HG03575 (cell line): Measurements from ENCODE around the gene HEPHL1.
"Not testable (repeated sequence)": the region's sequence is repeated elsewhere in the genome, so short reads cannot be mapped to it uniquely, and the experiment has no call there.

Experiments
- ATAC-seq: cut with Tn5 transposase; IDR thresholded peaks from one replicate; pipeline ENCODE4 v1.9.1; 2021; ENCODE audit not compliant: unreplicated experiment, insufficient number of reproducible peaks, low FRiP score; ENCODE audit errors: extremely low read depth

Gene HEPHL1, protein sequence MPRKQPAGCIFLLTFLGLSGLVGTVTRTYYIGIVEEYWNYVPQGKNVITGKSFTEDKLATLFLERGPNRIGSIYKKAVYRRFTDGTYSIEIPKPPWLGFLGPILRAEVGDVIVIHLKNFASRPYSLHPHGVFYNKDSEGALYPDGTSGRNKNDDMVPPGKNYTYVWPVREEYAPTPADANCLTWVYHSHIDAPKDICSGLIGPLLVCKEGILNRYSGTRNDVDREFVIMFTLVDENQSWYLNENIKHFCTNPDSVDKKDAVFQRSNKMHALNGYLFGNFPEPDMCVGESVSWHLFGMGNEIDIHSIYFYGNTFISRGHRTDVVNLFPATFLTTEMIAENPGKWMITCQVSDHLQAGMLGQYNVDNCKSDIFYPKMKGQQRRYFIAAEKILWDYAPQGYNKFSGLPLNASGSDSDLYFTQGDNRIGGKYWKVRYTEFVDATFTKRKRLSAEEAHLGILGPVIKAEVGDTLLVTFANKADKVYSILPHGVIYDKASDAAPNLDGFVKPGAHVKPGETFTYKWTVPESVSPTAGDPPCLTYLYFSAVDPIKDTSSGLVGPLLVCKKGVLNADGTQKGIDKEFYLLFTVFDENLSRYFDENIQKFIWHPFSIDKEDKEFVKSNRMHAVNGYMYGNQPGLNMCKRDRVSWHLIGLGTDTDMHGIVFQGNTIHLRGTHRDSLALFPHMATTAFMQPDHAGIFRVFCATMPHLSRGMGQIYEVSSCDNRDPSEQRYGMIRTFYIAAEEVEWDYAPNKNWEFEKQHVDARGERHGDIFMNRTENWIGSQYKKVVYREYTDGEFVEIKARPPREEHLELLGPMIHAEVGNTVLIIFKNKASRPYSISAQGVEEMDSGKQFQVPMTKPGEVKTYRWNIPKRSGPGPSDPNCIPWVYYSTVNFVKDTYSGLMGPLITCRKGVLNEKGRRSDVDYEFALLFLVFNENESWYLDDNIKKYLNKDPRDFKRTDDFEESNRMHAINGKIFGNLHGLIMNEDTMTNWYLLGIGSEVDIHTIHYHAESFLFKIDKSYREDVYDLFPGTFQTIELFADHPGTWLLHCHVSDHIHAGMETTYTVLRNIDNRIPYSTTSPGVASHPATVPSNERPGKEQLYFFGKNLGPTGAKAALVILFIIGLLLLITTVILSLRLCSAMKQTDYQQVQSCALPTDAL

DNA sequence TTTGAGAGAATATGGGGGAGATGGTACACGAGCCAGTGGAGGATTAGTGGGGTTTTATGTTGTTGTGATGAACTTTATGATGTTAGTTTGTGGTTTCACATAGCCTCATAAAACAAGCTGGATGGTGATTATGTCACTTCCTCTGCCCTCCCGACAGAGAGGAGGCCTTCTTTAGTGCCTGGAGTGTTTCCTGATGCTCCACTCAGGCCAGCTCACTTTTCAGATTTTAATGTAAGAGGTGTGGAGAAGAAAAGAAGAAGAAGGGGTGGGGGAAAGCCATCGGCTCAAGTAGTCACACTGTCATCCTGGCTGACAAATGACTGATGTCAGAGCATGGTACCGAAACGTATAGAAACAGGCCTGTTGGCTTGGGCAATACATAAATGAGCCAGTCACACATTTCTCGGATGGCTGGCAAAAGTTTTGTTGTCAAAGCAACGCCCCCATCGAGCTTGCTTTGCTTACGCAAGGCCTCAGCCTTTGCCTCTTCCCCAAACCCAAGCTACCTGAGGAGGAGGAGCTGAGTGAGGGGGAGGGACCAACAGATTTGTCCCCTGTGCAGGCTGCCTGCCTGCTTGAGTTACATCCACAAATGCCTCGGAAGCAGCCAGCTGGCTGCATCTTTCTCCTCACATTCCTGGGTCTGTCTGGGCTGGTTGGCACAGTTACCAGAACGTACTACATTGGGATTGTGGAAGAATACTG lies at the start of gene HEPHL1:
Gene HEPHL1 (plus strand): TSS at position 578 of the 705 bp plus-strand sequence. CDS start 15 bp downstream, at position 593.
- ATAC-seq, result no peak

DNA sequence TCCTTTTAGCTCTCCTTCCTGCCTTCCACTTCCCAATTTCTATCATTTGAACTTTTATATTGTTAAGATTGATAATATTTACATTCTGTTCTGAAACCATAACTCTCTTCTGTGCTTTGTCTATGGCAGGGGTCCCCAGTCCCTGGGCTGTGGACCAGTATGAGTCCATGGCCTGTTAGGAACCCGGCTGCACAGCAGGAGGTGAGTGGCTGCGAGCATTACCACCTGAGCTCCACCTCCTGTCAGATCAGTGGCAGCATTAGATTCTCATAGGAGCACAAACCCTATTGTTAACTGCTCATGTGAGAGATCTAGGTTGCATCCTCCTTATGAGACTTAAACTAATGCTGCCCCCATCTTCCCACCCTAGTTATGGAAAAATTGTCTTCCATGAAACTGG lies 48.4 kb upstream of the HEPHL1 start:
- ATAC-seq, result no peak

DNA sequence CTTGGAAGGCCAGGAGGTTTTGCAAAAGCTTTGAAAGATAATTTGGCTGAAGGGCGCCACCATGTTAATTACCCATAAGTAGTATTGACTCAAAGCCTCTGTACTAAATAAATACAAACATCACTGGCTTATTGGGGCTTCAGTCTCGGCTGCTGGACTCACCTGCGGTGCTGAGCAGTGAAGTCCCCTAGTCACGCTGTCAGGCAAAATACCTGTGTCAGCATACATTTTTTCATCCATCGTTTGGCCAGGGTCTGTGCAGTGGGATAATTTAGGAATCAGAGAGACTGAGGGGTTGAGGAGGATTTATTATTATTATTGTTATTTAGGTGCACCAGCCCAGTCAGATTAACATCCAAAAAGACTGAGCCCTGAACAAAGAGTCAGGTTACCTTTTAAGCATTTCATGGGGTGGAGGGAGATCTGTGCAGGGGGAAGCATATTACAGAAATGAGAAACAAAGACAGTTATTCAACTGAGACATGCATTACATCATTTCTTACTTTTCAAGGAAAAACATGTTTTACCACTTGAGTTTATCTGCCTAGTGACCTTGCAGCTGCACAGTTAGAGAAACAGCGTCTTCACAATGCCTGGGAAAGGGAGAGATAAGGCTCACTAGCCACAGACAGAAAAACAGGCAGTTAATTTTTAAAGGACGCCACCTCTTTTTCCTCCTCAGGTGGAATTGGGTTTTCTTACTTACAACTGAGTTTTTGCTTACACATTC lies 47.7 kb upstream of the HEPHL1 start:
- not testable (repeated sequence) for ATAC-seq

DNA sequence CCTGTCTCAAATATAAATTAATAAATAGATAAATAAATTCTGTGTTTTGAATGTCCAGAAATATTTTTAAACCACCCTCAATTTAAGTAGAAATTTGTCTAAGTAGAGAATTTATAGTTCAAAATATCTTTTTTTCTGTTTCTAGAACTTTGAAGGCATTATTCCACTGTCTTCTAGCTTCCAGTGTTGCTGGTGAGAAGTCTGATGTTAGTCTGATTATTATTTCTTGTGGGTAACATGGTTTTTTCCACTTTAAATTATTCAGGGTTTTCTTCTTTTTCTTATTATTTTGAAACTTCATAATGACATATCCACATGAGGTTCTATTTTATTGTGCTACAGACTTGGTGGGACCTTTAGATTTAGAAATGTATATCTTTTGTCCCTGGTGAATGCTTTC lies 46.4 kb upstream of the HEPHL1 start:
- no peak for ATAC-seq

DNA sequence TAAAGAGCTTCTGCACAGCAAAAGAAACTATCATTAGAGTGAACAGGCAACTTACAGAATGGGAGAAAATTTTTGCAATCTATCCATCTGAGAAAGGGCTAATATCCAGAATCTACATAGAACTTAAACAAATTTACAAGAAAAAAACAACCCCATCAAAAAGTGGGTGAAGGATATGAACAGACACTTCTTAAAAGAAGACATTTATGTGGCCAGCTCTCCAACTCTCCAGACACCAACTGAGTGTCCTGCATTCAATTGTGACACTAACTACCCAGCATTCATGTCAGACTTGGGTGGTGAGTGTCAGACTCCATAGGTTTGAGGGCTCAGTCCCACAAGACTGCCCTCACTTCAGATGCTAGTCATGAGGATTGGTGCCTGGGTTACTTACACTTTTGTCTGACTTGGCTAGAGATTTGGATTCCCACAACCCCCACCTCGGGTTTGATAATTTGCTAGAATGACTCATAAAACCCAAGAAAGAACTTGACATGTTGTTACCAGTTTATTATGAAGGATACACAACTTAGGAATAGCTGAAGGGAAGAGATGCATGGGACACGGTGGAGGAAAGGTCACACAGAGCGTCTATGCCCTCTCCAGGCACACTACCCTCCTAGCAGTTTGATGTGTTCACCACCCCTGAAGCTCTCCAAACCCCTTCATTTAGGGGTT lies 44.4 kb upstream of the HEPHL1 start:
- ATAC-seq, result not testable (repeated sequence)

DNA sequence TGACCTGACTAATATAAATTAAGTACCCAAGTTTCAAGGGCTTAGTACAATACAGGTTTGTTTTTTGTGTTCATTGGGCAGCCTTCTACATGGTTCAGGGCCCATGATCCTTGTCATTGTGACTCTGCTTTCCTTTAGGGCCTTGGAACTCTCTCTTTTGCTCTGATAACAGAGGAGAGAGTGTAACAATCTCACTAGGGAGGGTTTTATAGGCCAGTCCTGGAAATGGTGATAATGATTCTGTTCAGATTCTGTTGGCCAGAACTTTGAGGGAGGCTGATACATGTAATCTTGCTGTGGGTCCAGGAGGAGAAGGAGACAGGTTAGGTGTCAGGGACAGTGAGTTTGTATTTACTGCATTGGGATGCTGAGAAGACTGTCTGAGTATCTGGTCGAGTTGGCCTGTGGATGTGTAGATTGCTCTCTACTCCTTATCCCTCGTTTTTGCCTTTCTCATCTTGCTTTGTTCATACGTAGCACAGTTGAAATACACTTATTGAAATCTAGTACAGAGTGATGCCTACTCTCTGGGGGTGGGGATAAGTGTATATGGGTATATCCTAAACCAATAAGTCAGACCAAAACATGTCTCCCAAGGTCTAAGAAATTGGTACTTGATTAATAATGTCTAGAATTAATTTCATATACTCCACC lies 37.5 kb upstream of the HEPHL1 start:
- ATAC-seq, result no peak

DNA sequence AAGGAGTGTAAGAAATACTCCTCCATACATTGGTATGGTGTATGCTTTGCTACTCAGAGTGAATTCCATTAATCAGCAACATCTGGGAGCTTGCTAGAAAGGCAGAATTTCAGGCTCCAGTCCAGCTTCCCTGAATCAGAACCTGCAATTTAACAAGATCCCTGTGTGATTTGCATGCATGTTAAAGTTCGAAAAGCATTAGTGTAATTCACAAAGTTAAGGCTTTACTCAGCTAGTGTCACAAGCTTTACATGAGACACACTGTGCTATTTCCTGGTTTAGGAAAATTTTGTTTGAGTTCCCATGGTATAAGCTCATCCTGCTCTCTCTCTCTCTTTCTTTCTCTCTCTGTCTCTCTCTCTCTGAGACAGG lies 37.0 kb upstream of the HEPHL1 start:
- no peak for ATAC-seq

DNA sequence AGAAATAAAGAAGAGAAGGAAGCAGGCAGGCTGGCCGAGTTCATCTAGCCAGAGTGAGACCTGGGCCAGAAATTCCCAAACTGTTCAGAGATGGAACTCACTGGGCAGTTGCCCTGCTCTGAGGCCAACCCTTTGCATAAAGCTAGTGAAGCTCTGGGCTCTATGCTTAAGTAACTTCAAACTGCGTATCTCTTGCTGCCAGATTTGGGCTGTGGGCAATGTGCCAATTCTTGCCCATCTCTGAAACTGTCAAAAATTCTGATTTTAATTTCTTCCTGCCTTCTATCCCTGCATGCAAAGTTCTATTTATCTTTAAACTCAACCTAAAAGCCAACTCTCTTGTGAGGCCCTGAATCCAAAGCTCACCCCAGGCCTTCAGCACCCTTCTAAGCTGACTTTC lies 36.2 kb upstream of the HEPHL1 start:
- ATAC-seq, result no peak

DNA sequence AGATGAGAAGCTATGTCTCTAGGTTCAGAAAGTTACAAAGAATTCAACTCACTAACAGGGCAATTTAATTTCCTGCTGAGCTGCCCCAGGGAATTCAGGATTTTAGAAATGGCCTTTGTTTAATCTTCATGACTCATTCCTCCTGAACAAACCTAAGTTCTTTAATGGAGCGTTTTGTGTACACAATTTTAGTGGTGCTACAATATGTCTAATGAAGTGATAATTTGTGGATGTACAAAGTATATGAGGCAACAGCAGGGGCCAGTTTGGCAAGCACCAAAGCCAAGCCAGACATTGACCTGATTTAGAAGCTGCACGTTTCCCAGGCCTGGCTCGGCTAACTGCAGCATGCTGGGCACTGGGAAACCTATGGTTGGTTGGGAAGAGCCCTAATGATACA lies 34.4 kb upstream of the HEPHL1 start:
- ATAC-seq, result no peak

DNA sequence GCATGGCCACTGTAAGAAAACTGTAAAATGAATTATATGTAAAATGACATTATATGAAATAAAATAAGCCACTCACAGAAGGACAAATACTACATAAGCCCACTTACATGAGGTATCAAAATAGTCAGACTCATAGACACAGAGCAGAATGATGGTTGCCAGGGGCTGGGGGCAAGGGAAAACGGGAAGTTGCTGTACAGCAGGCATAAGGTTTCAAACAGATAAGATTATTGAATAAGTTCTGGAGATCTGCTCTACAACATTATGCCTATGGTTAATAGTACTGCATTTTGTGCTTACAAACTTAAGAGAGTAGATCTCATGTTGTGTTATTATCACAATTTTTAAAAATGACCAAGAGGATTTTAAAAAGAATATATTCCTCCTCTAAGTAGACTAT lies 32.7 kb upstream of the HEPHL1 start:
- ATAC-seq, result no peak

DNA sequence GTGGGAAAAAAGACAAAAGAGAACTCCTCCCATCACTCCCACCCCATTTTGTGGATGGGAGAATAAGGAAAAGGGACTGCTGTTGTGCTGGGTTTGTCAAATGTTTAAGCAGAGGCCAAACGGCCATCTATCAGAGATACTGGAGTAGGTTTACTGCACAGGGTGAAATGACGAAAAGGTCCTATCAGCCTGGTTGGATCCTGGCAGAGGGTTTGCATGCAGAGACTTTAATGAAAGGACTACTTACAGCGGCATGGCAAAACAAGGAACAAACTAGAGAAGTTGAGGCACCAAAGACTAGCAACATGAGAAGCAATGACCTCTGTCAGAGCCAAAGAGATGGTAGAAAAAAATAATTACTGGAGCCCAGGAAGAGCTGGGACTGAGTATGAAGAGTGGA lies 32.2 kb upstream of the HEPHL1 start:
- no peak for ATAC-seq

DNA sequence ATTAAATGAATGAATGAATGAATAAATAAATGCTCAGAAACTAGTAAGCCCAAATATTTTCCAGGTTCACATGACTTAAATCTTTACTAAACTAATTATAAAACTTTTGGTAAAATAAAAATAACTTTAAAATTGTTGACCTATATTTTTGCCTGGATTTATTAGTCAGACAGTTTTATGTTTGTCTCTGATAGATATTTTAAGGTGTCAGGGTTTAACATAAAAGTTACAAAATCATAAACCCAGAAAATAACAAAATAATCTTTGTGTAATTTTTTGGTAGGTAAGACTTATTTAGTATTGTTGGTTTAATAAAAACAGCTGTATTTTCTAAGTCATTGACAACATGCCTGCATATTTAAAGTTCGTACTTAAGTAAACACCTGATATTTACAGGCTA lies 27.4 kb upstream of the HEPHL1 start:
- no peak for ATAC-seq

DNA sequence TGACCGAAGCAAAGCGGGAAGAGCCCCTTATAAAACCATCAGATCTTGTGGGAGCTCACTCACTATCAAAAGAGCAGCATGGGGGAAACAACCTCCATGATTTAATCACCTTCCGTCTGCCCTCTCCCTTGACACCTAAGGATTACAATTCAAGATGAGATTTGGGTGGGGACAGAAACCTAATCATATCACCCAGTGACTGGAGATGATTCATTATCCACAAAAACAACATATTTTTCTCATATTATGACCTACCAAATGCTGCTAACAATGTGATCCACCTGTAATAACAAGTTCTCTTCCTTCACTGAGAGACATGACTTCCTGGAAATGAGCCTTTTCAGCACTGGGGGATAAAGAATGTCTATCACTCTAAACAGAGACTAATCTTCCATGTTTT lies 23.4 kb upstream of the HEPHL1 start:
- no peak for ATAC-seq

DNA sequence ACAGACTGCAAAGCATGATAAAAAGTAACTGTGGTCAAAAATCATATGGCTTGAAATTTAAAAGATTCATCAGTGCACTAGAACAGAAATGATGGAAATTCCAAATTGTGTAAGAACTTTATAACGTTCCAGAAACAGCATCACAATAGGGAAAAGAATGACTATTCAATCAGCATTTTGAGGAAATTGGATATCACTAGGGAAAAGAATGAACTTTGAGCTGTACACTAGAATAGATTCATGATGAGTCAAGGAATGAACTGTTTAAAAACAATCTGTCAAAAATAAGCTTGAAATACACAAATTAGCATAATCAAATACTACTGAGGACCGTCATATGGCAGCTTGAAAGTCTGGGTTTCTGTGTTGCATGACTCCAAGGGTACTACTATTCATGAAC lies 20.5 kb upstream of the HEPHL1 start:
- no peak for ATAC-seq

DNA sequence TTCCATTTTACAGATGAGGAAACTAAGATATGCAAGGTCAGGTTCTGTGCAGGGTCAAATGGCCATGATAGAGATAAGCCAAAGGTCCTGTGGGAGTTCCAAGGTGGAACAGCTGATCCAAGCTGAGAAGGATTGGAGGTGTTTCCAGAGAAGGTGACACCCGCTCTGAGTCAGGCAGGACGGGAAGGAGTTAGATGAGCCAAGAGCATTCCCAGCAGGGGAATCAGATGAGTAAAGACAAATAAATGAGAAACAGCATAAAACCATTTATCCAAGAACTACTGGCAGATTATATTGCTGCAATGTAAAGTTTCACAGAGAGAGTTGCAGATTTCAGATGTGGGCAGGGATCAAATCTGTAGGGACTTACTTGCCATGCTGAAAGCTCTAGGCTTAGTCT lies 18.9 kb upstream of the HEPHL1 start:
- ATAC-seq, result no peak

DNA sequence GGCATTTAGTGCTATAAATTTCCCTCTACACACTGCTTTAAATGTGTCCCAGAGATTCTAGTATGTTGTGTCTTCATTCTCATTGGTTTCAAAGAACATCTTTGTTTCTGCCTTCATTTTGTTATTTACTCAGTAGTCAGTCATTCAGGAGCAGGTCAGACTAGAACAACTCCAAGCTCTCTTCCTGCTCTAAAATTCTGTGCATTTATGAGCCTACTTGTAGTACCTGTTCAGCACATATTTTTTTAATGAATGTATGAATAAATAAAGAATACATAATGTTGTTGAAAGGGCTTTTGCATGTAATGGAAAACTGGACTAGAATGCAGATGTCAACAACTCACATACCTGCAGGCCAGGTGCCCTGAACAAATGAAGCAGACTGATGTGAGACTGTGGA lies 13.7 kb upstream of the HEPHL1 start:
- ATAC-seq, result no peak

DNA sequence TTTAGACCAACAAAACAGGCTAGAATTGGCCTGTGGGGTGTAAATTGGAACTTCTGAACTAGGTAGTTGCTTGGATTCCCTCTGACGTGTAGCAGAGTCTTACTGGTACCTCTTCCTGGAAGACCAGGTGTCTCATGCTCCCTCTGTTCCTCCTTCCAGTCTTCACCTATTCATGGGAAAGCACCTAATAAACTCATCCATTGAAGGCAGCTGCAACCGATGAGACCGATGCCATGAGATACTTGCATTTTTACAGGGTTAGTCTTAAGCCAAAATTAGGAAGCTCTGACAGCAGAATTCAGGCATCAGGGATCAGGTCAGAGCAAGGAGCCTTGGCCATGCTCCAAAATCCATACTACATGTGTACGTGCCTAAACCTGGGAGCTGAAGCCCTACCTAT lies 13.2 kb upstream of the HEPHL1 start:
- ATAC-seq, result no peak

DNA sequence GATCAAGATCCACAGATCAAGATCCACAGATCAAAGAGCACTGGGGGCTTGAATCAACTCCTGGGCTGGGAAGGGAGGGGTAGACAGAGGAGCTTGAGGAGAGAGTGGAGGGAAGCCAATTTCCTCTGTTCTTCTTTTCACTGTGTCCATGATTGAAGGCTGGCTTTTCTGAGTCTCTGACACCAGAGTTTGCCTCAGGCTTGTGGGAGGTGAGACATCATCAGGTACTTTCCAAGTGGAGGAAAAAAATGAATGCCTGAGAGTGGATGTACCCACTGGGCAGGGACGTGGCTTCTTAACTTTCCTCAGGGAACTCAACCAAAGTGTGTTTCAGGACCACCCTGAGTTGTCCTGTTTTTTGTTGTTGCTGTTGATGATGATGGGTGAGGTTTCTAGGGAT lies 11.0 kb upstream of the HEPHL1 start:
- no peak for ATAC-seq
